Stimulated activated naive CD4-positive, alpha-beta T cell treated with Interleukin-2 at 50 U/mL for 16 hours (primary cell): Measurements from ENCODE around the gene KATNIP.

Source experiments
- DNase-seq: peaks from one replicate; lab custom pipeline; 2025; lab: John Stamatoyannopoulos, UW

Gene KATNIP

DNA sequence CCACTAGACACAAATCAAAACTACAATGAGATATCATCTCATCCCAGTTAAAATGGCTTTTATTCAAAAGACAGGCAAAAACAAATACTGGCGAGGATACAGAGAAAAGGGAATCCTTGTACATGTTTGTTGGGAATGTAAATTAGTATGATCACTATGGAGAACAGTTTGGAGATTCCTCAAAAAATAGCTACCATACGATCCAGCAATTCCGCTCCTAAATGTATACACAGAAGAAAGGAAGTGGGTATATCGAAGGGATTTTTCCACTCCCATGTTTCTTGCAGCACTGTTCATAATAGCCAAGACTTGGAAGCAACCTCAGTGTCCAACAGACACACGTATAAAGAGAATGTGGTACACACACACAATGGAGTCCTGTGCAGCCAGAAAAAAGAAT is 35.3 kb downstream of the KATNIP start:
- DNase-seq = no peak

- no peak for DNase-seq
Measured at GRCh38 chr16:27586711-27587110, 36.8 kb downstream of the KATNIP start.

DNA sequence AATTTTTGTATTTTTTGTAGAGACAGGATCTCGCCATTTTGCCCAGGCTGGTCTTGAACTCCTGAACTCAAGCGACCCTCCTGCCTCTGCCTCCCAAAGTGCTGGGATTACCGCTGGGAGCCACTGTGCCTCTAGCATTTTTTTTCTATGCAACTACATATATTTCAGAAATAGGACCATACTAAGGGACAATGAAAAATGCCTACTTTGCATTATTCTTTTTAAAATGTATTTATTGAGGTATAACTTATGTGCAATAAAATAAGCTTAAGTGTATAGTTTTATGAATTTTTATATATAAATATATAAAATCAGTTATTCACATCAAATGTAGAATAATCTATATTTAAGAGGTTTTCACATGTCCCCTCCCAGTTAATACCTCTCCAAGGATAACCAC is 38.1 kb downstream of the KATNIP start:
- DNase-seq = no peak

DNA sequence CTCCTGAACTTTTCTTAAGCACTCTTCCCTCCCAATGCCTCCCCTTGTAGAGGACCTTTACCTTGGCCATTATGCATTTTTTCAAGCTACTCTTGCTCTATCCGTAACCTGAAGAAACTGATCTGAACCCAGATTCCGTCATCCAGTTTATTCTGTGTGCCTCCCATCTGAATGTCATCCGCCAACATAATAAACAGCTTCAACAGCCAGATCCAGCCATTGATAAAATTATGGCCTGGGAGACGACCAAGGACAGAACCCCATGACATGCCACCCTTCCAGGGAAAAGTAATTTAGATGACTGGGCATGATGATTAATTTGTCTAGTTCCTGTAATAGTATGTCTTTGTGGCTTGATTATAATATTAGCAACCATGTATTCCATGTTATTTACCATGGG is 41.9 kb downstream of the KATNIP start:
- no peak for DNase-seq

DNA sequence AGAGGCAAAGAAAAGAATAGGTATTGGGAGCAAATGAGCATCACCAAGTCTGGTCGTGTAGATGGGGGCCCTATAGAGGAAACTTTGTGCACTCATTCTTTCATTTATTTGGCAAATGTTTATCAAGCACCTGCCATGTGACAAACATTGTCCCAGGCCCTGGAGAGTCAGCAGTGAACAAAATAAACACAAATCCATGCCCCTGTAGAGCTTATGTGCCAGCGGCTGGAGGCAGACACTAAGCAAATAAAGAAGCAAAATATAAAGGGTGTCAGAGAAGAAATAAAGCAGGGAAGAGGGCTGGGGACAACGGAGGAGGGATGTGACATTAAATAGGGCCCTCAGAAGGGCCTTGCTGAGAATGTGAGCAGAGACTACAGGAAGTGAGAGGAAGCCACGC is 45.5 kb downstream of the KATNIP start:
- no peak for DNase-seq

GRCh38 chr16:27595993-27596392 is 46.0 kb downstream of the KATNIP start:
- no peak for DNase-seq

- DNase-seq = no peak
Measured at GRCh38 chr16:27596411-27596810, 46.5 kb downstream of the KATNIP start.

GRCh38 chr16:27597361-27597760 is 47.4 kb downstream of the KATNIP start:
- no peak for DNase-seq

DNA sequence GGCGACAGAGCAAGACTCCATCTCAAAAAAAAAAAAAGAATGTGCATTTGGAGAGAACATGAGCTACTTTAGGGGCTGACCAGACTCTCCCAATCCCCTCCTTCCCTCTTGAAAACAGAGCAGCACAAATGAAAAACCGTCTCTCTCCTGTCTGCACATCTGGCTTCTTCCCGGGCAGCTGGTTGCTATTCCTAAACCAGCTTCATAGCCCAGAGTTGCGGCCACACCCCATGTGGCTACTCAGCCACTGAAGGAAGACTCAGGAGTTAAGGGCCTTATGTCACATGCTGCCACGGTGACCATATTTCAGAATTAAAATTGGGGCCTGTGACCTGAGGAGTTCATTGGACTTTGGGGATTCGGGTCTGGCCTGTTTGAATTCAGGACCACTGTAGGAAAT is 48.3 kb downstream of the KATNIP start:
- no peak for DNase-seq

- no peak for DNase-seq
Measured at GRCh38 chr16:27598931-27599565, 49.1 kb downstream of the KATNIP start.

- DNase-seq = no peak
Measured at GRCh38 chr16:27599606-27600005, 49.7 kb downstream of the KATNIP start.
